Heart left ventricle (tissue), 13 donors: ENCODE results near the gene LDHD.

Source experiments
- CTCF ChIP-seq, 12 donors: fragments of 200-600 bp; sonication (generic) in 4 of 12; IDR thresholded peaks; one replicate each; pipeline versions ENCODE4 v1.5.0 to v1.8.0; 2018 to 2022; ENCODE audit warnings: antibody characterized with exemption in 12 of 12, mild to moderate bottlenecking in 5 of 12
- POLR2A ChIP-seq, 2 donors: fragments of 450-650 bp; IDR thresholded peaks; one replicate each; pipeline ENCODE4 v1.6.1; 2017; ENCODE audit warnings: antibody characterized with exemption in 2 of 2, mild to moderate bottlenecking in 2 of 2, moderate library complexity in 2 of 2
- donor health status: ischemic (EF 13 %, LVEDD 7.1; RV severe dilation, severe dysfunction).
- donor health status: DM: no; HTN: yes; CAD: no.
- donor health status: DM: no; HTN: no; CAD: no.
- donor health status: ischemic (EF 25% LVEDD 6.9; RV normal size, moderate dysfunction).
- donor health status: ischemic (EF 25% LVEDD 5.7; RV mildly dilated, moderate dysfunction).
- donor health status: ischemic (EF 35%, LVEDD 5.7; RV mildly dilated, moderate dysfunction).
- donor health status: nonischemic (EF 11% LVEDD 7.7; RV severe dilation, severe dysfunction).
- donor health status: DM: yes; HTN: yes; CAD: no.
- donor health status: PGD.
- donor health status: ischemic (EF 29% LVEDD 5.4; RV normal size, mild dysfunction).
- donor health status: nonischemic (EF 23%, LVEDD 6.1; RV moderate dilation, normal function).

GRCh38 chr16:75081179-75081859, 35.3 kb downstream of the LDHD start:
- TF ChIP-seq POLR2A (IDR thresholded peaks at IDR 0.05): no peak
- TF ChIP-seq CTCF (IDR thresholded peaks at IDR 0.05): no peak
